SH-SY5Y (cell line): ENCODE measurements around the gene FAM149A.

Source experiments
- GATA2 ChIP-seq: IDR thresholded peaks from 2 replicates; pipeline ENCODE4 v1.6.1; 2011; ENCODE audit warnings: mild to moderate bottlenecking, low read depth, low read length
- GATA3 ChIP-seq: IDR thresholded peaks from 2 replicates; pipeline ENCODE4 v1.6.1; 2011; ENCODE audit warnings: low read depth, mild to moderate bottlenecking, low read length, moderate library complexity

The FAM149A gene

GRCh38 chr4:186166852-186167512 is 62.5 kb downstream of the FAM149A start:
- no peak for TF ChIP-seq GATA3
- TF ChIP-seq GATA2, result no peak

GRCh38 chr4:186167605-186168004 is 63.1 kb downstream of the FAM149A start:
- TF ChIP-seq GATA3, result no peak
- TF ChIP-seq GATA2, result no peak

GRCh38 chr4:186168750-186169149 is 64.2 kb downstream of the FAM149A start:
- no peak for TF ChIP-seq GATA2
- TF ChIP-seq GATA3, result no peak

- TF ChIP-seq GATA3 (no peak), GATA2 (no peak)
Observed at GRCh38 chr4:186169333-186169944, 64.9 kb downstream of the FAM149A start.

- TF ChIP-seq GATA3 (no peak), GATA2 (no peak)
Observed at GRCh38 chr4:186169945-186170802, 65.7 kb downstream of the FAM149A start.

GRCh38 chr4:186170966-186171365 is 66.5 kb downstream of the FAM149A start:
- no peak for TF ChIP-seq GATA3

GRCh38 chr4:186172546-186172945 is 68.0 kb downstream of the FAM149A start:
- TF ChIP-seq GATA3 (no peak), GATA2 (no peak)

- TF ChIP-seq GATA2 (no peak), GATA3 (no peak)
Observed at GRCh38 chr4:186188107-186188506, 83.6 kb downstream of the FAM149A start.

GRCh38 chr4:186189656-186190055 is 85.2 kb downstream of the FAM149A start:
- TF ChIP-seq GATA2, result no peak
- no peak for TF ChIP-seq GATA3

- no peak for TF ChIP-seq GATA3
- TF ChIP-seq GATA2, result no peak
Observed at GRCh38 chr4:186190581-186191199, 86.2 kb downstream of the FAM149A start.

GRCh38 chr4:186191200-186192065 is 86.9 kb downstream of the FAM149A start, which contains the start of gene CYP4V2:
Gene CYP4V2 (plus strand): TSS chr4:186191567. CDS start chr4:186191824, 257 bp downstream.
- TF ChIP-seq GATA3, result no peak
- TF ChIP-seq GATA2, result no peak

GRCh38 chr4:186192066-186192612 is 87.6 kb downstream of the FAM149A start:
- no peak for TF ChIP-seq GATA2
- TF ChIP-seq GATA3, result no peak

- TF ChIP-seq GATA3 (no peak), GATA2 (no peak)
Observed at GRCh38 chr4:186193851-186194250, 89.3 kb downstream of the FAM149A start.
